ENCODE results near the gene SHANK2.

DNA sequence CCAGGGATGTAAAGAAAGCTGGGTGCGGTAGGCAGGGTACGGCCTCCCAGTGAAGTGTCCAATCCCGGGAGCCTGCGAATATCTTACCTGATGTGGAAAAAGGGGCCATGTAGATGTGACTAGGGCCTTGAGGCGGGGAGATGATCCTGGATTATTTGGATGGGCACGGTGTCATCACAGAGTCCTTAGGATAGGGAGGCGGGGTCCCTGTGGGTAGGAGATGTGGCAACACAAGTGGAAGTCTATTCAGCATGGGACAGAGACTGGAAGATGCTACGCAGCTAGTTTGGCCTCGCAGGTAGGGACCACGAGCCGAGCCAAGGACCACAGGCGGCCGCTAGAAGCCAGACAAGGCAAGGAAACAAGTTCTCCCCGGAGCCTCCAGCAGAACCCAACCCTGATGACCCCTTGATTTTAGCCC lies 46.4 kb upstream of the SHANK2 start:
- TF ChIP-seq, protein P1, sequence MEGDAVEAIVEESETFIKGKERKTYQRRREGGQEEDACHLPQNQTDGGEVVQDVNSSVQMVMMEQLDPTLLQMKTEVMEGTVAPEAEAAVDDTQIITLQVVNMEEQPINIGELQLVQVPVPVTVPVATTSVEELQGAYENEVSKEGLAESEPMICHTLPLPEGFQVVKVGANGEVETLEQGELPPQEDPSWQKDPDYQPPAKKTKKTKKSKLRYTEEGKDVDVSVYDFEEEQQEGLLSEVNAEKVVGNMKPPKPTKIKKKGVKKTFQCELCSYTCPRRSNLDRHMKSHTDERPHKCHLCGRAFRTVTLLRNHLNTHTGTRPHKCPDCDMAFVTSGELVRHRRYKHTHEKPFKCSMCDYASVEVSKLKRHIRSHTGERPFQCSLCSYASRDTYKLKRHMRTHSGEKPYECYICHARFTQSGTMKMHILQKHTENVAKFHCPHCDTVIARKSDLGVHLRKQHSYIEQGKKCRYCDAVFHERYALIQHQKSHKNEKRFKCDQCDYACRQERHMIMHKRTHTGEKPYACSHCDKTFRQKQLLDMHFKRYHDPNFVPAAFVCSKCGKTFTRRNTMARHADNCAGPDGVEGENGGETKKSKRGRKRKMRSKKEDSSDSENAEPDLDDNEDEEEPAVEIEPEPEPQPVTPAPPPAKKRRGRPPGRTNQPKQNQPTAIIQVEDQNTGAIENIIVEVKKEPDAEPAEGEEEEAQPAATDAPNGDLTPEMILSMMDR (IDR thresholded peaks at IDR 0.05; ENCODE audit: low read length): no peak
- no peak for TF ChIP-seq EZH2 (IDR thresholded peaks at IDR 0.05; ENCODE audit: borderline replicate concordance, low read length)

Data from OCI-LY1 (cell line).